Kidney (tissue), 14 donors: ENCODE measurements around the gene CACNA1A. TPM values are rescaled to one million over a fixed set of nuclear protein-coding genes. Genes with fewer than 3 reads are reported as not detected.
"Not testable (repeated sequence)": the region's sequence is repeated elsewhere in the genome, so short reads cannot be mapped to it uniquely, and the experiment has no call there.

Experiments used
- DNase-seq, 5 donors: peaks; one replicate each; pipeline ENCODE4 v3.0.0-alpha.2; 2013 to 2020
- FAIRE-seq: peaks from 2 replicates; lab custom pipeline; 2012; peaks lifted over from hg19 to GRCh38; lab: Jason Lieb, UNC
- H3K27ac ChIP-seq, 2 donors: one replicate each; pipeline ENCODE4 v1.7.0; 2013; ENCODE audit warnings: low read depth in 2 of 2, low read length in 2 of 2, inconsistent platforms in 1 of 2
- H3K27me3 ChIP-seq: one replicate; pipeline ENCODE4 v1.7.1; 2013; ENCODE audit warnings: low read length, inconsistent platforms; ENCODE audit not compliant: control insufficient read depth, insufficient read depth
- H3K36me3 ChIP-seq, 3 donors: one replicate each; pipeline versions ENCODE4 v1.7.0 to v1.7.1; 2013; ENCODE audit warnings: low read length in 3 of 3, control low read depth in 1 of 3, inconsistent platforms in 1 of 3; ENCODE audit not compliant: insufficient read depth in 3 of 3, control insufficient read depth in 2 of 3
- H3K4me1 ChIP-seq, 3 donors: one replicate each; pipeline versions ENCODE4 v1.7.0 to v1.7.1; 2013; ENCODE audit warnings: low read length in 3 of 3, inconsistent platforms in 1 of 3, low read depth in 1 of 3; ENCODE audit not compliant: control insufficient read depth in 2 of 3, insufficient read depth in 2 of 3
- H3K4me3 ChIP-seq, 3 donors: one replicate each; pipeline versions ENCODE4 v1.7.0 to v1.8.1; 2013; ENCODE audit warnings: low read length in 3 of 3, control low read depth in 1 of 3, inconsistent platforms in 1 of 3
- H3K9ac ChIP-seq, 3 donors: one replicate each; pipeline versions ENCODE4 v1.7.0 to v1.7.1; 2013; ENCODE audit warnings: low read length in 3 of 3, control low read depth in 1 of 3, inconsistent platforms in 1 of 3
- H3K9me3 ChIP-seq, 3 donors: one replicate each; pipeline versions ENCODE4 v1.7.0 to v1.7.1; 2013; ENCODE audit warnings: low read length in 3 of 3, control low read depth in 1 of 3, inconsistent platforms in 1 of 3; ENCODE audit not compliant: control insufficient read depth in 2 of 3, insufficient read depth in 1 of 3
- CTCF ChIP-seq: IDR thresholded peaks from 3 replicates; pipeline ENCODE4 v1.5.1; 2012; ENCODE audit warnings: mild to moderate bottlenecking, moderate library complexity, borderline replicate concordance; ENCODE audit not compliant: insufficient read depth; ENCODE audit errors: extremely low read depth
- intact Hi-C: fragments of 100-400 bp; cut with DNase I; formaldehyde crosslinking; loops from one replicate; pipeline ENCODE4 v1.11.1; 2022
- polyA plus RNA-seq: library from polyadenylated mRNA; stranded (reverse); fragments of 350-450 nt; fragmentation: Illumina TruSeq; extraction: RNeasy Lipid Tissue Mini Kit (QIAGEN cat#74804); gene quantifications from one replicate; pipeline ENCODE4 v1.2.3, GENCODE V29; 2014; ENCODE audit warnings: low read depth, low replicate concordance; ENCODE audit not compliant: insufficient read depth
- total RNA-seq: library from RNA; stranded (reverse); fragmentation: NEBNext Ultra II Directional; extraction: Animal tissue kit (Norgen Biotek cat#: 25700); gene quantifications from one replicate; pipeline ENCODE4 v1.2.1, GENCODE V29; 2021
- donor health status: control.
- donor health status: control.
- donor health status: control.
- donor health status: control.
- donor health status: control.
- donor health status: DM: yes; HTN: yes; CAD: no.
- donor health status: Normal renal cell carcinoma (clear cell type).

Gene CACNA1A
- total and polyA plus RNA-seq, 2 donors from 2014 or later = 0.30 to 1.7 TPM

- intact Hi-C loops = no loop called here
- H3K9ac ChIP-seq = no peak overlapping the region
- no peak for FAIRE-seq
- H3K4me1 ChIP-seq = no peaks in the 10 kb centered on the region
- TF ChIP-seq CTCF = no peak
- no peaks in the 10 kb centered on the region for H3K36me3 ChIP-seq
- H3K9me3 ChIP-seq = peaks cover 0 to 15% (median 0%) of the 10 kb centered on the region in 3 donors
- H3K27me3 ChIP-seq = no peaks in the 10 kb centered on the region
- no peak for DNase-seq
- no peak overlapping the region for H3K27ac ChIP-seq
- H3K4me3 ChIP-seq = no peak overlapping the region
These were observed 78.8 kb downstream of the CACNA1A start for GRCh38 chr19:13427273-13428051.

DNA sequence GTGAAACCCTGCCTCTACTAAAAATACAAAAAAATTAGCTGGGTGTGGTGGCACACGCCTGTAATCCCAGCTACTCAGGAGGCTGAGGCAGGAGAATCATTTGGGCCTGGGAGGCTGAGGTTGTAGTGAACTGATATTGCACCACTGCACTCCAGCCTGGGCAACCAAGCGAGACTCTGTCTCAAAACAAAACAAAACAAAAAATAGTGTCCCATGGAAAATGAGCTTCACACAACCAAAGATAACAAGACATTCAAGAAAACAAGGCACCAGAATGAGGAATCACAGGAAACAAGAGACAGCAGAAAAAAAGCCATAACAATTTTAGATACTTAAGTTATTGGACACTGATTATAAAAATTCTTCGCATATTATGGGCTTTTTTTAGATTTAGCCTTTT lies 80.4 kb downstream of the CACNA1A start:
- H3K27me3 ChIP-seq, H3K36me3 ChIP-seq, DNase-seq, intact Hi-C loops, H3K27ac ChIP-seq, H3K4me1 ChIP-seq, H3K4me3 ChIP-seq, H3K9ac ChIP-seq, FAIRE-seq: not testable (repeated sequence)
- H3K9me3 ChIP-seq = peaks cover 0 to 18% (median 0%) of the 10 kb centered on the region in 3 donors

DNA sequence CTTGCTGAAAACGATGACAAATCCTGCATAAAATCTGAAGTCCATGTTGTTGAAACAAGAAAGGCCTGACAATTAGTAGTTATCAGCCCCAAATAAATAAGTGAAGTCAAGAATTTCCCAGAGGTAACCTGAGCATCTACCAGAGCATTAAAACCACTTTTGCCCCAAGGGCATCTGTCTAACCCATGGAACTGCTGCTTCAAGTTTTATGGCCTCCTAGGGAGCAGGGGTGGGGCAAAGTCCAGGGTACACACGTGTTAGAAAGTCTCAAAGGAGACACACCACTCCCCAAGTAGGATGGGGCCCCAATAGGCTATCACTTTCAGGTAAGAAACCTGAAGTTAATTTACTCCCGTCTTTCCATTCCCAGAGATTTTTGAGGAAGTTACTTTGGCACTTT lies 81.1 kb downstream of the CACNA1A start:
- Histone ChIP-seq H3K4me3 (no peak overlapping the region), H3K9me3 (peaks cover 0 to 20% (median 0%) of the 10 kb centered on the region in 3 donors), H3K27ac (no peak overlapping the region), H3K36me3 (no peaks in the 10 kb centered on the region), H3K9ac (no peak overlapping the region), H3K4me1 (no peaks in the 10 kb centered on the region), H3K27me3 (no peaks in the 10 kb centered on the region)
- FAIRE-seq = no peak
- no peak for DNase-seq
- intact Hi-C loops = no loop called here
- TF ChIP-seq CTCF = no peak

- H3K9ac ChIP-seq = no peak overlapping the region
- intact Hi-C loops = no loop called here
- no peaks in the 10 kb centered on the region for H3K27me3 ChIP-seq
- no peak overlapping the region for H3K27ac ChIP-seq
- peaks cover 0 to 12% (median 0%) of the 10 kb centered on the region in 3 donors for H3K9me3 ChIP-seq
- H3K4me3 ChIP-seq = no peak overlapping the region
- TF ChIP-seq CTCF = no peak
- DNase-seq (no peak), FAIRE-seq (no peak)
- no peaks in the 10 kb centered on the region for H3K36me3 ChIP-seq
- no peaks in the 10 kb centered on the region for H3K4me1 ChIP-seq
These were observed 85.5 kb downstream of the CACNA1A start for GRCh38 chr19:13420780-13421179.
